Ishikawa (cell line): ENCODE measurements around the gene ZBTB49.

Source experiments
- CEBPB ChIP-seq: IDR thresholded peaks from 2 replicates; pipeline ENCODE4 v1.6.1; 2012
- CREB1 ChIP-seq: IDR thresholded peaks from 2 replicates; pipeline ENCODE4 v1.6.1; 2012; ENCODE audit warnings: low read depth
- EGR1 ChIP-seq: IDR thresholded peaks from 2 replicates; pipeline ENCODE4 v1.6.1; 2012
- EP300 ChIP-seq: IDR thresholded peaks from 2 replicates; pipeline ENCODE4 v1.6.1; 2012; ENCODE audit warnings: borderline replicate concordance
- FOXM1 ChIP-seq: IDR thresholded peaks from 2 replicates; pipeline ENCODE4 v1.6.1; 2012; ENCODE audit warnings: low read depth, borderline replicate concordance
- NFIC ChIP-seq: IDR thresholded peaks from 2 replicates; pipeline ENCODE4 v1.6.1; 2012
- RAD21 ChIP-seq: IDR thresholded peaks from 2 replicates; pipeline ENCODE4 v1.6.1; 2012; ENCODE audit warnings: low read depth
- REST ChIP-seq: IDR thresholded peaks from 2 replicates; pipeline ENCODE4 v1.6.1; 2012; ENCODE audit warnings: low read depth, mild to moderate bottlenecking
- TAF1 ChIP-seq: IDR thresholded peaks from 2 replicates; pipeline ENCODE4 v1.6.1; 2012; ENCODE audit warnings: low read depth, mild to moderate bottlenecking
- TCF12 ChIP-seq: IDR thresholded peaks from 2 replicates; pipeline ENCODE4 v1.6.1; 2012; ENCODE audit warnings: low read depth
- TEAD4 ChIP-seq: IDR thresholded peaks from 2 replicates; pipeline ENCODE4 v1.6.1; 2012
- USF1 ChIP-seq: IDR thresholded peaks from 2 replicates; pipeline ENCODE4 v1.6.1; 2012
- YY1 ChIP-seq: IDR thresholded peaks from 2 replicates; pipeline ENCODE4 v1.6.1; 2012; ENCODE audit warnings: low read depth
- ZBTB7A ChIP-seq: IDR thresholded peaks from 2 replicates; pipeline ENCODE4 v1.6.1; 2012; ENCODE audit warnings: low read depth
- TF ChIP-seq, protein P1 (sequence below): IDR thresholded peaks from 2 replicates; pipeline ENCODE4 v1.6.1; 2012

The ZBTB49 gene

DNA sequence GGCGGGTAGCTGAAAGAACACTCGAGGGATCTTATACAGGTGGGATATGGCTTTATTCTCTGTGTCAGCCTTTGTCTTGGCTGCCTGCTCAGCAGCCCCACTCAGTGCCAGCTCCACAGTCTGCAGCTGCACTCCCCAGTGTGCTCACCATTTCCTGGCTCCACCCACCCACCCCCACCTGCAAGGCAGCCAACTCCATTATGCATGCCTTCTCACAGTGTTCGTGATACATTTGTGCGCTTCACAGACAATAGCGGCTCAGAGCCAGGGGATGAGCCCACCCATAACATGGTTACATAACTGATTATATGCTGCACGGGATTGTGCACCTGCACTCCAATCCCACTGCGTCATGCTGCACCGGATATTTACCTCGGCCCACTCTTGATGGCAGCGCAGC lies 33.3 kb upstream of the ZBTB49 start:
- TF ChIP-seq ZBTB7A (no peak), YY1 (no peak), CREB1 (no peak), TAF1 (no peak), NFIC (no peak), EGR1 (no peak)

- TF ChIP-seq EP300 (no peak), REST (no peak), TEAD4 (no peak), TCF12 (no peak), NFIC (no peak)
- TF ChIP-seq, protein P1, sequence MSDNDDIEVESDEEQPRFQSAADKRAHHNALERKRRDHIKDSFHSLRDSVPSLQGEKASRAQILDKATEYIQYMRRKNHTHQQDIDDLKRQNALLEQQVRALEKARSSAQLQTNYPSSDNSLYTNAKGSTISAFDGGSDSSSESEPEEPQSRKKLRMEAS, result no peak
Observed at GRCh38 chr4:4259484-4260100, 30.5 kb upstream of the ZBTB49 start.

DNA sequence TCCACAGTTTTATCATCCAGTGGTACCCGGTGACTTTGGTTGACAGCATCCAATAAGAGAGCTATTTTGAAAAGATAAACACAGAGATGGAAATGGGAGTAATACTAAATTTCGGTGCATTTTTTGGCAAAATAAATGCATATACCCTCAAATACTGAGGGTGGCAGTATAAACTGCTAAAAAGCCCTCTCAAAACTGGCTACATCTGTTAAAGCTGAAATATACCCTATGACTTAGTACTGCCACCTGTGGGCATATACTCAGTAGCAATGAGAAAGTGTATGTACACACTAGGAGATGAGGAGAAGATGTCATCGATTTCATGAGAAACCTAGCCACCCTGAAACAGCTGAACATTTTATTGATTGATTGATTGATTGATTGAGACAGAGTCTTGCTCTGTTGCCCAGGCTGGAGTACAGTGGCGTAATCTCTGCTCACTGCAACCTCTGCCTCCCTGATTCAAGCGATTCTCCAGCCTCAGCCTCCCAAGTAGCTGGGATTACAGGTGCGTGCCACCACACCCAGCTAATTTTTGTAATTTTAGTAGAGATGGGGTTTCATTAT lies 29.8 kb upstream of the ZBTB49 start:
- no peak for TF ChIP-seq TEAD4
- TF ChIP-seq RAD21, result peak; percentile 67
- TF ChIP-seq NFIC, result no peak
- no peak for TF ChIP-seq REST
- TF ChIP-seq TCF12, result no peak

DNA sequence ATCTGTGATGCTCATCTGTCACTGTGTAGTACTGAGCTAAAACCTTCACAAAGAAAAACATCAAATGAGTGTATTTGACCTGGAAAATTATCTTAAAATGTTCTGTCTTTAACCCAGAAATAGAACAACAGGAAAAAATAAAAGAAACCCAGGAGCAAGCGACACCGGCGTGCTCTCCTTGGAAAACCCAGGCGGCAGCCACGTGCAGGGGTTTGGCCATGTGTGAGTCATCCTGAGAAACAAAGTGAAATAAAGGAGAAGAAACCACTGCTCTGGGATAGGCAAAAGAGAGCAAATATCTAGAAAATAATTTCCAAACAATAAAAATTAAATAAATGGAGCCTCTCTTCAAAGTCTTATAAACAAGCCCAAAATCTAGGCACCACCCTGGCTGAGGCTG lies 22.1 kb upstream of the ZBTB49 start:
- no peak for TF ChIP-seq USF1
- no peak for TF ChIP-seq TEAD4
- TF ChIP-seq CEBPB, result no peak
- no peak for TF ChIP-seq EGR1
- TF ChIP-seq REST, result no peak
- TF ChIP-seq, protein P1, result no peak
- no peak for TF ChIP-seq YY1
- TF ChIP-seq FOXM1, result no peak
- no peak for TF ChIP-seq RAD21

- TF ChIP-seq REST (no peak), TEAD4 (no peak), EP300 (no peak), RAD21 (no peak), NFIC (no peak), YY1 (no peak)
- TF ChIP-seq, protein P1, result no peak
Observed at GRCh38 chr4:4268776-4269175, 21.3 kb upstream of the ZBTB49 start.
